ENCODE measurements around the gene ELOVL2.
"Not testable (repeated sequence)": the region's sequence is repeated elsewhere in the genome, so short reads cannot be mapped to it uniquely, and the experiment has no call there.

The ELOVL2 gene

GRCh38 chr6:11018225-11018624 lies 25.9 kb downstream of the ELOVL2 start:
- DNase-seq, result no peak

GRCh38 chr6:11017090-11017489 lies 27.0 kb downstream of the ELOVL2 start:
- DNase-seq, result no peak

- DNase-seq, result no peak
Observed at GRCh38 chr6:11016452-11016851, 27.7 kb downstream of the ELOVL2 start.

GRCh38 chr6:11015102-11015501 lies 29.0 kb downstream of the ELOVL2 start:
- no peak for DNase-seq

- DNase-seq, result no peak
Observed at GRCh38 chr6:11013721-11014070, 30.4 kb downstream of the ELOVL2 start.

GRCh38 chr6:11012976-11013720 lies 31.0 kb downstream of the ELOVL2 start:
- no peak for DNase-seq

- DNase-seq, result no peak
Observed at GRCh38 chr6:11012295-11012754, 31.8 kb downstream of the ELOVL2 start.

- no peak for DNase-seq
Observed at GRCh38 chr6:11011787-11012234, 32.3 kb downstream of the ELOVL2 start.

GRCh38 chr6:11009353-11009752 lies 34.8 kb downstream of the ELOVL2 start:
- DNase-seq, result no peak

GRCh38 chr6:11008821-11009220 lies 35.3 kb downstream of the ELOVL2 start:
- no peak for DNase-seq

GRCh38 chr6:11007715-11008608 lies 36.1 kb downstream of the ELOVL2 start:
- DNase-seq, result no peak

- no peak for DNase-seq
Observed at GRCh38 chr6:11006061-11006460, 38.0 kb downstream of the ELOVL2 start.

GRCh38 chr6:11003297-11003696 lies 40.8 kb downstream of the ELOVL2 start:
- not testable (repeated sequence) for DNase-seq

- DNase-seq, result no peak
Observed at GRCh38 chr6:11002176-11002575, 41.9 kb downstream of the ELOVL2 start.

- no peak for DNase-seq
Observed at GRCh38 chr6:10999994-11000393, 44.1 kb downstream of the ELOVL2 start.

GRCh38 chr6:10995114-10995707 lies 48.9 kb downstream of the ELOVL2 start:
- DNase-seq, result no peak

GRCh38 chr6:10993896-10994295 lies 50.2 kb downstream of the ELOVL2 start:
- DNase-seq, result no peak

- DNase-seq, result no peak
Observed at GRCh38 chr6:10991115-10991514, 53.0 kb downstream of the ELOVL2 start.

- no peak for DNase-seq
Observed at GRCh38 chr6:10989587-10989986, 54.5 kb downstream of the ELOVL2 start.

- DNase-seq, result not testable (repeated sequence)
Observed at GRCh38 chr6:10984959-10985358, 59.1 kb downstream of the ELOVL2 start.

- no peak for DNase-seq
Observed at GRCh38 chr6:10981409-10981808, 62.7 kb downstream of the ELOVL2 start.

- DNase-seq, result no peak
Observed at GRCh38 chr6:10979603-10980002, 64.5 kb downstream of the ELOVL2 start.

GRCh38 chr6:10977231-10977968 lies 66.7 kb downstream of the ELOVL2 start:
- DNase-seq, result no peak

Data from T1000 (cell line).